Activated CD8-positive, alpha-beta memory T cell treated with anti-CD3 and anti-CD28 coated beads for 36 hours (primary cell): Measurements from ENCODE around the gene PROB1. TPM values are rescaled to one million over a fixed set of nuclear protein-coding genes. Genes with fewer than 3 reads are reported as not detected.
"Not testable (repeated sequence)": the region's sequence is repeated elsewhere in the genome, so short reads cannot be mapped to it uniquely, and the experiment has no call there.

ENCODE experiments used
- CTCF ChIA-PET: fragments of 350-600 bp; sonication (Branson Sonifier 250); formaldehyde crosslinking; loops from one replicate; lab custom pipeline; 2021; ENCODE audit warnings: antibody characterized with exemption; lab: Charles Lee
- POLR2A ChIA-PET: fragments of 350-600 bp; sonication (Branson Sonifier 250); formaldehyde crosslinking; loops from one replicate; lab custom pipeline; 2021; ENCODE audit warnings: antibody characterized with exemption; lab: Charles Lee
- total RNA-seq, 2 experiments: library from RNA; stranded (reverse); gene quantifications; one replicate each; pipeline ENCODE4 v1.2.3, GENCODE V29; 2021

Gene PROB1
- total RNA-seq: 1 to 10 TPM; 8.2 to 8.9 TPM

- CTCF ChIA-PET: interaction anchor here (0.9 to 2.0 kb wide), 6 partner anchors 9 to 183 kb away, joined by 3 to 7 read pairs (median 4); partner anchors contain the start of gene SPATA24
Observed at GRCh38 chr5:139394654-139395566, at the start of gene PROB1. TSS of gene PROB1 (minus strand) at chr5:139395104. CDS start at chr5:139395081, 23 bp downstream.

GRCh38 chr5:139443831-139444453 lies 49.0 kb upstream of the PROB1 start:
- ChIA-PET POLR2A (interaction anchor here (0.6 kb wide), 1 partner anchor 16 kb away, joined by 5 read pairs; no protein-coding TSS in a partner anchor), CTCF (interaction anchor here (0.7 to 1.4 kb wide), 6 partner anchors 10 to 69 kb away, joined by 3 to 4 read pairs (median 4); no protein-coding TSS in a partner anchor)

More at GRCh38 chr5:139394654-139395566, at the start of gene PROB1:
- POLR2A ChIA-PET: interaction anchor here (0.6 to 1.2 kb wide), 2 partner anchors 53 to 268 kb away, joined by 3 read pairs; no protein-coding TSS in a partner anchor

GRCh38 chr5:139440416-139440815 lies 45.5 kb upstream of the PROB1 start:
- CTCF ChIA-PET: interaction anchor here (2.5 kb wide), 1 partner anchor 42 kb away, joined by 17 read pairs; the partner anchor contains the start of gene STING1
- POLR2A ChIA-PET: not testable (repeated sequence)

- ChIA-PET CTCF (interaction anchor here (0.5 to 4.4 kb wide), 11 partner anchors 9 to 176 kb away, joined by 3 to 27 read pairs (median 4); partner anchors contain the start of gene STING1), POLR2A (interaction anchor here (0.6 to 3.3 kb wide), 10 partner anchors 8 to 145 kb away, joined by 3 to 19 read pairs (median 4); partner anchors contain the start of genes SPATA24 and STING1)
Observed at GRCh38 chr5:139439013-139439903, 44.4 kb upstream of the PROB1 start, which contains the start of gene DNAJC18. TSS of gene DNAJC18 (minus strand) at chr5:139439525. CDS start at chr5:139439445, 80 bp downstream.

GRCh38 chr5:139438707-139439012 lies 43.8 kb upstream of the PROB1 start:
- POLR2A ChIA-PET: interaction anchor here (0.8 to 3.3 kb wide), 9 partner anchors 9 to 144 kb away, joined by 3 to 19 read pairs (median 4); partner anchors contain the start of genes SPATA24 and STING1
- CTCF ChIA-PET: interaction anchor here (0.5 to 4.4 kb wide), 11 partner anchors 10 to 177 kb away, joined by 3 to 27 read pairs (median 4); partner anchors contain the start of gene STING1

GRCh38 chr5:139435676-139436075 lies 40.8 kb upstream of the PROB1 start:
- CTCF ChIA-PET: interaction anchor here (1.5 to 4.4 kb wide), 2 partner anchors 78 to 275 kb away, joined by 4 to 27 read pairs; no protein-coding TSS in a partner anchor

GRCh38 chr5:139431706-139432105 lies 36.8 kb upstream of the PROB1 start:
- POLR2A ChIA-PET: no interaction called here

More at GRCh38 chr5:139435676-139436075, 40.8 kb upstream of the PROB1 start:
- POLR2A ChIA-PET: interaction anchor here (0.7 kb wide), 1 partner anchor 148 kb away, joined by 3 read pairs; no protein-coding TSS in a partner anchor

GRCh38 chr5:139430015-139430414 lies 35.1 kb upstream of the PROB1 start:
- CTCF ChIA-PET: interaction anchor here (0.7 to 1.1 kb wide), 3 partner anchors 16 to 84 kb away, joined by 3 to 4 read pairs (median 3); no protein-coding TSS in a partner anchor
- POLR2A ChIA-PET: interaction anchor here (1.0 kb wide), 1 partner anchor 133 kb away, joined by 3 read pairs; no protein-coding TSS in a partner anchor

More at GRCh38 chr5:139431706-139432105, 36.8 kb upstream of the PROB1 start:
- CTCF ChIA-PET: no interaction called here

GRCh38 chr5:139426203-139426885 lies 31.4 kb upstream of the PROB1 start:
- POLR2A ChIA-PET: no interaction called here
- CTCF ChIA-PET: interaction anchor here (9.5 kb wide), 1 partner anchor 88 kb away, joined by 163 read pairs; no protein-coding TSS in a partner anchor

GRCh38 chr5:139425497-139425896 lies 30.6 kb upstream of the PROB1 start:
- POLR2A ChIA-PET: interaction anchor here (0.6 to 1.1 kb wide), 2 partner anchors 11 to 112 kb away, joined by 3 to 4 read pairs; no protein-coding TSS in a partner anchor
- CTCF ChIA-PET: interaction anchor here (1.1 to 9.5 kb wide), 2 partner anchors 11 to 89 kb away, joined by 3 to 163 read pairs; no protein-coding TSS in a partner anchor

GRCh38 chr5:139422307-139422893 lies 27.5 kb upstream of the PROB1 start:
- ChIA-PET CTCF (interaction anchor here (0.7 to 9.5 kb wide), 16 partner anchors 10 to 210 kb away, joined by 3 to 163 read pairs (median 3); partner anchors contain the start of gene STING1), POLR2A (no interaction called here)

GRCh38 chr5:139419226-139420192 lies 24.6 kb upstream of the PROB1 start:
- POLR2A ChIA-PET: interaction anchor here (1.4 kb wide), 1 partner anchor 16 kb away, joined by 3 read pairs; the partner anchor contains the start of gene SPATA24
- CTCF ChIA-PET: interaction anchor here (0.8 to 9.5 kb wide), 3 partner anchors 18 to 95 kb away, joined by 3 to 163 read pairs (median 3); no protein-coding TSS in a partner anchor

- ChIA-PET POLR2A (interaction anchor here (1.4 kb wide), 1 partner anchor 15 kb away, joined by 3 read pairs; the partner anchor contains the start of gene SPATA24), CTCF (interaction anchor here (0.8 to 9.5 kb wide), 3 partner anchors 19 to 96 kb away, joined by 3 to 163 read pairs (median 3); no protein-coding TSS in a partner anchor)
Observed at GRCh38 chr5:139418793-139419192, 23.9 kb upstream of the PROB1 start.

GRCh38 chr5:139417214-139417613 lies 22.3 kb upstream of the PROB1 start:
- POLR2A ChIA-PET: interaction anchor here (0.7 kb wide), 1 partner anchor 43 kb away, joined by 4 read pairs; no protein-coding TSS in a partner anchor
- CTCF ChIA-PET: interaction anchor here (0.7 to 9.5 kb wide), 3 partner anchors 65 to 314 kb away, joined by 3 to 163 read pairs (median 3); partner anchors contain the start of gene STING1
